Panc1 (cell line): ENCODE measurements around the gene C2orf81. TPM values are rescaled to one million over a fixed set of nuclear protein-coding genes. Genes with fewer than 3 reads are reported as not detected.

Experiments used
- ATAC-seq: fragments of 200-7000 bp; cut with Tn5 transposase; 2 replicates; pipeline ENCODE4 v1.9.1; 2020; ENCODE audit warnings: mild to moderate bottlenecking, moderate library complexity
- BruUV-seq: library from RNA; stranded (reverse); fragments of 400-500 nt; replicated peaks from 2 replicates; lab custom pipeline; 2021; lab: Mats Ljungman, UMichigan
- CTCF ChIA-PET: fragments of 300-600 bp; sonication (Branson Sonifier 250); formaldehyde crosslinking; loops from one replicate; lab custom pipeline; 2022; ENCODE audit warnings: antibody characterized with exemption; lab: Charles Lee
- POLR2A ChIA-PET: fragments of 300-600 bp; sonication (Branson Sonifier 250); formaldehyde crosslinking; loops from one replicate; lab custom pipeline; 2022; ENCODE audit warnings: antibody characterized with exemption; lab: Charles Lee
- DNase-seq: peaks from one replicate; pipeline ENCODE4 v3.0.0-alpha.2; 2010; ENCODE audit warnings: low read depth, low spot score
- H3K27ac ChIP-seq: 2 replicates; pipeline ENCODE4 v1.5.1; 2011; ENCODE audit warnings: mild to moderate bottlenecking, low read length, inconsistent platforms
- H3K27me3 ChIP-seq: fragments of 200-500 bp; sonication (Bioruptor generic); 2 replicates; pipeline ENCODE4 v1.6.0; 2014; ENCODE audit warnings: low read length, inconsistent platforms; ENCODE audit not compliant: control insufficient read depth, insufficient read depth
- H3K36me3 ChIP-seq: fragments of 200-500 bp; sonication (Bioruptor generic); 2 replicates; pipeline ENCODE4 v1.5.1; 2014; ENCODE audit warnings: inconsistent platforms, mild to moderate bottlenecking, low read length, moderate library complexity; ENCODE audit not compliant: control insufficient read depth, insufficient read depth
- H3K4me1 ChIP-seq: 2 replicates; pipeline ENCODE4 v1.5.1; 2011; ENCODE audit warnings: inconsistent platforms, mild to moderate bottlenecking, low read length, moderate library complexity; ENCODE audit not compliant: control insufficient read depth, insufficient read depth
- H3K4me3 ChIP-seq, 2 experiments: 2 replicates each; pipeline ENCODE4 v1.5.1; 2011 to 2012; ENCODE audit warnings: low read depth in 2 of 2, low read length in 2 of 2, mild to moderate bottlenecking in 2 of 2, inconsistent platforms in 1 of 2, moderate library complexity in 1 of 2
- H3K9me3 ChIP-seq: fragments of 200-500 bp; sonication (Bioruptor generic); 2 replicates; pipeline ENCODE4 v1.5.1; 2014; ENCODE audit warnings: low read depth, mild to moderate bottlenecking, inconsistent platforms, low read length, moderate library complexity; ENCODE audit not compliant: control insufficient read depth, insufficient read depth
- POLR2AphosphoS5 ChIP-seq: IDR thresholded peaks from 2 replicates; pipeline ENCODE4 v1.6.1; 2012; ENCODE audit warnings: mild to moderate bottlenecking, low read depth, low read length, moderate library complexity
- SIN3A ChIP-seq: IDR thresholded peaks from 2 replicates; pipeline ENCODE4 v1.6.1; 2012; ENCODE audit warnings: low read depth, mild to moderate bottlenecking, low read length, moderate library complexity, borderline replicate concordance; ENCODE audit not compliant: insufficient read depth
- TCF7L2 ChIP-seq: IDR thresholded peaks from 2 replicates; pipeline ENCODE4 v1.6.1; 2011; ENCODE audit warnings: mild to moderate bottlenecking, low read depth, low read length, inconsistent platforms
- in situ Hi-C: cut with HindIII; loops from 2 replicates; pipeline ENCODE4 v1.10.0; 2016; ENCODE audit warnings: low sequenced_read_pairs, low pct_unique_long_range_greater_than_20kb
- intact Hi-C: fragments of 100-400 bp; cut with micrococcal nuclease; formaldehyde crosslinking; loops from one replicate; pipeline ENCODE4 v1.10.0; 2022; ENCODE audit not compliant: unreplicated experiment
- total RNA-seq: library from RNA; stranded (reverse); gene quantifications from one replicate; pipeline ENCODE4 v1.2.1, GENCODE V29; 2021; ENCODE audit not compliant: unreplicated experiment
- TF ChIP-seq, protein P1 (sequence below), 2 experiments: IDR thresholded peaks; 2 replicates each; pipeline ENCODE4 v1.6.1; 2011 to 2012; ENCODE audit warnings: low read depth in 2 of 2, control low read depth in 1 of 2, low read length in 1 of 2, mild to moderate bottlenecking in 1 of 2, moderate library complexity in 1 of 2; ENCODE audit not compliant: insufficient read depth in 1 of 2
- TF ChIP-seq, protein P2 (sequence below): fragments of 450-650 bp; IDR thresholded peaks from 2 replicates; pipeline ENCODE4 v1.5.1; 2017; ENCODE audit warnings: mild to moderate bottlenecking

Gene C2orf81
- total RNA-seq, 1 experiment from 2014 or later = 3.9 TPM

DNA sequence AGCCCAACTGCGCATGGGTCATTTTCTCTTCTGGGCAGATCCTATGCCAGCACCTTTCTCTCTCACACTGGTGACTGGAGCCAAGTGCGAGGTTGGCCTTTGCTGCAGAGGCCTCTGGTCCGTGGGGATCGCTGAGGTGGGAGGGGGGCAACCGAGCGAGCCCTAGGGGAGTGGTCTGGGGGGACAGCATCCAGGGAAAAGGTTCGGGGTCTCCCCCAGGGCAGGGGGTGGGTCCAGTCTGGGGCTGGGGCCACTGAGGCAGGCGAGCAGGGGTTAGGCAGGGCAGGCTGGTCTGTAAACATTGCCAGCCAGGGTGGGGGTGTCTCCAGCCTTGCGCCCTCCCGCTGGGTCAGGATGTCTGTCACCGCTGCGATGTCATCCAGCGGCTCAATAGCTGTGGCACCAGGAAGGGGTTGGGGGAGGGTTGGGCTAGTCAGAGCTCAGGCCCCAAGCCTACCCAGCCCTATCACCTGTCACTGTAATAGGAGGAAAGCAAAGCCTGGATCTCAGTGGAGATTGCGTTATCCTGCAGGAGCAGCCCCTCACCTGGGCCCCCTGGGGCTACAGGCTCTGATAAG, 4.9 kb upstream of the C2orf81 start:
- ChIA-PET POLR2A (no interaction called here), CTCF (no interaction called here)
- peaks cover 4% of the 10 kb centered on the region for H3K36me3 ChIP-seq
- in situ Hi-C loops = no loop called here
- no peak overlapping the region for H3K27ac ChIP-seq
- ATAC-seq (no peak), DNase-seq (no peak)
- no peaks in the 10 kb centered on the region for H3K27me3 ChIP-seq
- TF ChIP-seq TCF7L2 (no peak), SIN3A (no peak), POLR2AphosphoS5 (no peak)
- TF ChIP-seq, protein P1, sequence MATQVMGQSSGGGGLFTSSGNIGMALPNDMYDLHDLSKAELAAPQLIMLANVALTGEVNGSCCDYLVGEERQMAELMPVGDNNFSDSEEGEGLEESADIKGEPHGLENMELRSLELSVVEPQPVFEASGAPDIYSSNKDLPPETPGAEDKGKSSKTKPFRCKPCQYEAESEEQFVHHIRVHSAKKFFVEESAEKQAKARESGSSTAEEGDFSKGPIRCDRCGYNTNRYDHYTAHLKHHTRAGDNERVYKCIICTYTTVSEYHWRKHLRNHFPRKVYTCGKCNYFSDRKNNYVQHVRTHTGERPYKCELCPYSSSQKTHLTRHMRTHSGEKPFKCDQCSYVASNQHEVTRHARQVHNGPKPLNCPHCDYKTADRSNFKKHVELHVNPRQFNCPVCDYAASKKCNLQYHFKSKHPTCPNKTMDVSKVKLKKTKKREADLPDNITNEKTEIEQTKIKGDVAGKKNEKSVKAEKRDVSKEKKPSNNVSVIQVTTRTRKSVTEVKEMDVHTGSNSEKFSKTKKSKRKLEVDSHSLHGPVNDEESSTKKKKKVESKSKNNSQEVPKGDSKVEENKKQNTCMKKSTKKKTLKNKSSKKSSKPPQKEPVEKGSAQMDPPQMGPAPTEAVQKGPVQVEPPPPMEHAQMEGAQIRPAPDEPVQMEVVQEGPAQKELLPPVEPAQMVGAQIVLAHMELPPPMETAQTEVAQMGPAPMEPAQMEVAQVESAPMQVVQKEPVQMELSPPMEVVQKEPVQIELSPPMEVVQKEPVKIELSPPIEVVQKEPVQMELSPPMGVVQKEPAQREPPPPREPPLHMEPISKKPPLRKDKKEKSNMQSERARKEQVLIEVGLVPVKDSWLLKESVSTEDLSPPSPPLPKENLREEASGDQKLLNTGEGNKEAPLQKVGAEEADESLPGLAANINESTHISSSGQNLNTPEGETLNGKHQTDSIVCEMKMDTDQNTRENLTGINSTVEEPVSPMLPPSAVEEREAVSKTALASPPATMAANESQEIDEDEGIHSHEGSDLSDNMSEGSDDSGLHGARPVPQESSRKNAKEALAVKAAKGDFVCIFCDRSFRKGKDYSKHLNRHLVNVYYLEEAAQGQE (IDR thresholded peaks at IDR 0.05; ENCODE audit: insufficient read depth in 1 of 2, low read depth in 2 of 2, low read length in 1 of 2) = no peak
- TF ChIP-seq, protein P2, sequence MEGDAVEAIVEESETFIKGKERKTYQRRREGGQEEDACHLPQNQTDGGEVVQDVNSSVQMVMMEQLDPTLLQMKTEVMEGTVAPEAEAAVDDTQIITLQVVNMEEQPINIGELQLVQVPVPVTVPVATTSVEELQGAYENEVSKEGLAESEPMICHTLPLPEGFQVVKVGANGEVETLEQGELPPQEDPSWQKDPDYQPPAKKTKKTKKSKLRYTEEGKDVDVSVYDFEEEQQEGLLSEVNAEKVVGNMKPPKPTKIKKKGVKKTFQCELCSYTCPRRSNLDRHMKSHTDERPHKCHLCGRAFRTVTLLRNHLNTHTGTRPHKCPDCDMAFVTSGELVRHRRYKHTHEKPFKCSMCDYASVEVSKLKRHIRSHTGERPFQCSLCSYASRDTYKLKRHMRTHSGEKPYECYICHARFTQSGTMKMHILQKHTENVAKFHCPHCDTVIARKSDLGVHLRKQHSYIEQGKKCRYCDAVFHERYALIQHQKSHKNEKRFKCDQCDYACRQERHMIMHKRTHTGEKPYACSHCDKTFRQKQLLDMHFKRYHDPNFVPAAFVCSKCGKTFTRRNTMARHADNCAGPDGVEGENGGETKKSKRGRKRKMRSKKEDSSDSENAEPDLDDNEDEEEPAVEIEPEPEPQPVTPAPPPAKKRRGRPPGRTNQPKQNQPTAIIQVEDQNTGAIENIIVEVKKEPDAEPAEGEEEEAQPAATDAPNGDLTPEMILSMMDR = no peak
- H3K9me3 ChIP-seq = no peaks in the 10 kb centered on the region
- H3K4me1 ChIP-seq = peaks cover 3% of the 10 kb centered on the region; the same call in 1 of the 2 replicates
- intact Hi-C loops = no loop called here
- H3K4me3 ChIP-seq = no peak overlapping the region
- no TSS peak for BruUV-seq

- no peaks in the 10 kb centered on the region for H3K27me3 ChIP-seq
- DNase-seq (no peak), ATAC-seq (no peak)
- H3K27ac ChIP-seq = no peak overlapping the region
- POLR2A ChIA-PET = no interaction called here
- no peak overlapping the region for H3K4me3 ChIP-seq
- in situ Hi-C loops = no loop called here
- intact Hi-C loops = no loop called here
- no peaks in the 10 kb centered on the region for H3K9me3 ChIP-seq
- peaks cover under 1% of the 10 kb centered on the region for H3K36me3 ChIP-seq
- no TSS peak for BruUV-seq
- CTCF ChIA-PET = no interaction called here
- peaks cover 6% of the 10 kb centered on the region; the same call in 1 of the 2 replicates for H3K4me1 ChIP-seq
- TF ChIP-seq, protein P1 (IDR thresholded peaks at IDR 0.05; ENCODE audit: insufficient read depth in 1 of 2, low read depth in 2 of 2, low read length in 1 of 2) = no peak
- TF ChIP-seq, protein P2 = no peak
- TF ChIP-seq TCF7L2 (no peak), POLR2AphosphoS5 (no peak), SIN3A (no peak)
Observed at GRCh38 chr2:74425523-74425922, 4.1 kb upstream of the C2orf81 start.
